Upper lobe of right lung (tissue), 1 donor: ENCODE results near the gene CNR2. TPM values are rescaled to one million over a fixed set of nuclear protein-coding genes. Genes with fewer than 3 reads are reported as not detected.
A peak's percentile ranks its signal among the peaks of the same experiment; 100 is the strongest.

Source experiments
- ATAC-seq: fragments of 200-7000 bp; cut with Tn5 transposase; one replicate; pipeline ENCODE4 v1.9.1; 2020; ENCODE audit warnings: mild to moderate bottlenecking, moderate library complexity
- DNase-seq: peaks from one replicate; pipeline ENCODE4 v3.0.0-alpha.2; 2020
- H3K27ac ChIP-seq: fragments of 200-600 bp; one replicate; pipeline ENCODE4 v1.8.0; 2022
- H3K27me3 ChIP-seq: fragments of 200-600 bp; one replicate; pipeline ENCODE4 v1.8.0; 2022; ENCODE audit warnings: mild to moderate bottlenecking
- H3K36me3 ChIP-seq: fragments of 200-600 bp; one replicate; pipeline ENCODE4 v1.8.0; 2022
- H3K4me1 ChIP-seq: fragments of 200-600 bp; one replicate; pipeline ENCODE4 v1.8.0; 2022
- H3K4me3 ChIP-seq: fragments of 200-600 bp; one replicate; pipeline ENCODE4 v1.8.0; 2022; ENCODE audit warnings: mild to moderate bottlenecking
- H3K9me3 ChIP-seq: fragments of 200-600 bp; one replicate; pipeline ENCODE4 v1.8.0; 2022
- intact Hi-C: fragments of 100-400 bp; cut with DNase I; formaldehyde crosslinking; loops from one replicate; pipeline ENCODE4 v1.11.0; 2022
- total RNA-seq: library from RNA; stranded (reverse); fragmentation: NEBNext Ultra II Directional; extraction: Animal tissue kit (Norgen Biotek cat#: 25700); gene quantifications from one replicate; pipeline ENCODE4 v1.2.1, GENCODE V29; 2021
- TF ChIP-seq, protein P1 (sequence below): fragments of 200-600 bp; IDR thresholded peaks from one replicate; pipeline ENCODE4 v1.8.0; 2022; ENCODE audit warnings: antibody characterized with exemption
- donor health status: DM: no; HTN: yes; CAD: no; lungs with severe emphysema.

Gene CNR2
- total RNA-seq, 1 donor from 2014 or later: 0.06 TPM

- ATAC-seq: no peak
Measured at GRCh38 chr1:23869051-23869450, 44.1 kb downstream of the CNR2 start.

DNA sequence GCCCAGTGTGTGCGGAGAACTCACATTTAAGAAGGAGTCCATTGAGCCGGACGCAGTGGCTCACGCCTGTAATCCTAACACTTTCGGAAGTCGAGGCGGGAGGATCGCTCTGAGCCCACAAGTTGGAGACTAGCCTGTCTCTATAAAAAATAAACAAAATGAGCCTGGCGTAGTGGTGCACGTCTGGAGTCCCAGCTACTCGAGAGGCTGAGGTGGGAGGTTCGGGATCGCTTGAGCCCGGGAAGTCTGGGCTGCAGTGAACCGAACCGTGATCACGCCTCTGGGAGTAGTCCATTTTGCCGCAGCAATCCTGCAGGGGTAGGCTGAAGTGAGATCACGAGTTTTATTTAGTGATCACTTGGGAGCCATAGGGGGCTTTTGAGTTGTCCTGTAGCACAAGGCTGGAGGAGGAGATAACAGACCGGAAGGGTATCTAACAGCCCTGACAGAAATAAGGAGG is 44.6 kb downstream of the CNR2 start:
- Histone ChIP-seq H3K36me3 (peaks cover 8% of the 10 kb centered on the region), H3K27me3 (no peaks in the 10 kb centered on the region), H3K9me3 (no peaks in the 10 kb centered on the region), H3K4me1 (peaks cover 25% of the 10 kb centered on the region), H3K4me3 (peak overlapping the region; percentile 81), H3K27ac (peak overlapping the region; percentile 70)
- no peak for ATAC-seq
- intact Hi-C loops: no loop called here
- TF ChIP-seq, protein P1, sequence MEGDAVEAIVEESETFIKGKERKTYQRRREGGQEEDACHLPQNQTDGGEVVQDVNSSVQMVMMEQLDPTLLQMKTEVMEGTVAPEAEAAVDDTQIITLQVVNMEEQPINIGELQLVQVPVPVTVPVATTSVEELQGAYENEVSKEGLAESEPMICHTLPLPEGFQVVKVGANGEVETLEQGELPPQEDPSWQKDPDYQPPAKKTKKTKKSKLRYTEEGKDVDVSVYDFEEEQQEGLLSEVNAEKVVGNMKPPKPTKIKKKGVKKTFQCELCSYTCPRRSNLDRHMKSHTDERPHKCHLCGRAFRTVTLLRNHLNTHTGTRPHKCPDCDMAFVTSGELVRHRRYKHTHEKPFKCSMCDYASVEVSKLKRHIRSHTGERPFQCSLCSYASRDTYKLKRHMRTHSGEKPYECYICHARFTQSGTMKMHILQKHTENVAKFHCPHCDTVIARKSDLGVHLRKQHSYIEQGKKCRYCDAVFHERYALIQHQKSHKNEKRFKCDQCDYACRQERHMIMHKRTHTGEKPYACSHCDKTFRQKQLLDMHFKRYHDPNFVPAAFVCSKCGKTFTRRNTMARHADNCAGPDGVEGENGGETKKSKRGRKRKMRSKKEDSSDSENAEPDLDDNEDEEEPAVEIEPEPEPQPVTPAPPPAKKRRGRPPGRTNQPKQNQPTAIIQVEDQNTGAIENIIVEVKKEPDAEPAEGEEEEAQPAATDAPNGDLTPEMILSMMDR: peak; percentile 4
- DNase-seq: no peak

More at GRCh38 chr1:23869051-23869450, 44.1 kb downstream of the CNR2 start:
- peak overlapping the region; percentile 81 for H3K4me3 ChIP-seq
- peaks cover 25% of the 10 kb centered on the region for H3K4me1 ChIP-seq
- DNase-seq: no peak
- H3K27me3 ChIP-seq: no peaks in the 10 kb centered on the region
- H3K36me3 ChIP-seq: peaks cover 7% of the 10 kb centered on the region
- H3K27ac ChIP-seq: peak overlapping the region; percentile 70
- intact Hi-C loops: no loop called here
- H3K9me3 ChIP-seq: no peaks in the 10 kb centered on the region
- TF ChIP-seq, protein P1: no peak

DNA sequence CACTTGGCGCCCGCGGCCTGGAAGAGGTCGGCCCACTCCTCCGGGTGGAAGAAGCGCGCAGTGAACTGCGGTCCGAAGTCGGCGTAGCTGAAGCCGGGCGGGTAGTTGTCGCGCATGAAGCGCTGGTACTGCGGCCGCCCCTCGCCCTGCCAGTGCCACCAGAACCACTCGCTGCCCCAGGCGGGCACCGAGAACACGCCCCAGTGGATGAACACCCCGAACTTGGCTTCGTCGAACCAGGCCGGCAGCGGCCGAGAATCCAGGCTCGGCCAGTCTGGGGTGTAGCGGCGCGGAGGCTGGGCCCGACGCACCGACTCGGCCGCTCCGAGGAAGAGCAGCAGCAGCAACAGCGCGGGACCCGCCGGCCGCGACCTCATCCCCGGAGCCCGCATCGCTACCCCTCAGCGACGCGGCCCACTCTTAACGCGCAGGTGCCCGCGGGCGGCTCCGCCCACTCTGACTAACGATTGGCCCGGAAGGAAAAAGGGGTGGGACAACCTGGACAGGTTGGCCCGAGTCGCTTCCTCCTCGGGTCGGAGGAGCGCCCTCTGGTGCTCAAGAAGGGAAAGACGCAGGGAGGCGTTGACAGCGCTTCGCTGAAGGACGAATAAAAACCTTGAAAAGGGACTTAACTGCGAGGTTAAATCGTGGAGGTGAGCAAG is 45.1 kb downstream of the CNR2 start, which contains the start of gene FUCA1:
FUCA1 (minus strand) TSS at position 396 of the 662 bp plus-strand sequence; CDS start at position 392, 4 bp downstream.
- H3K27ac ChIP-seq: peak within 1 kb of the TSS; percentile 70
- DNase-seq (peak; percentile 97), ATAC-seq (peak; percentile 99)
- no peaks in the 10 kb centered on the region for H3K27me3 ChIP-seq
- peaks cover 25% of the 10 kb centered on the region for H3K4me1 ChIP-seq
- intact Hi-C loops: no loop called here
- TF ChIP-seq, protein P1: peak; percentile 95
- H3K4me3 ChIP-seq: peak within 1 kb of the TSS; percentile 81
- peaks cover 14% of the 10 kb centered on the region for H3K36me3 ChIP-seq
- no peaks in the 10 kb centered on the region for H3K9me3 ChIP-seq

DNA sequence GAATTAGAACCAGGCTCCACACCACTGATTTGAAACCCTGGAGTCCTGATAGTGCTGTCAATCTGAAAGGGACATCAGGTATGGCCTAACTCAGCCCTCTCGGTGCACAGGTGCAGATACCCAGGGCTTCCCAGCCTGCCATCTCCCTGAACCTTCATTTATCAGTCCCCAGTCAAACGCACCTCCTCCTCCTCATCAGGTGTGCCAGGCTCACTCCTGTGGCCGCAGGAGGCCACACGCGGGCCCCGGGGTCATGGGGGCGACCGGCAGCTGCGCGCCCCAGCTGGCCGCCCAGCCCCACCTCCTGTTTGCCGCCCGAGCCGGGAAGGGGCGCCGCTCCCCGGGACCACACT is 45.6 kb downstream of the CNR2 start:
- Histone ChIP-seq H3K36me3 (peaks cover 19% of the 10 kb centered on the region), H3K27ac (peak overlapping the region; percentile 63), H3K4me3 (peak overlapping the region; percentile 81), H3K27me3 (no peaks in the 10 kb centered on the region), H3K4me1 (peaks cover 25% of the 10 kb centered on the region), H3K9me3 (no peaks in the 10 kb centered on the region)
- TF ChIP-seq, protein P1: no peak
- intact Hi-C loops: no loop called here
- ATAC-seq (no peak), DNase-seq (no peak)

DNA sequence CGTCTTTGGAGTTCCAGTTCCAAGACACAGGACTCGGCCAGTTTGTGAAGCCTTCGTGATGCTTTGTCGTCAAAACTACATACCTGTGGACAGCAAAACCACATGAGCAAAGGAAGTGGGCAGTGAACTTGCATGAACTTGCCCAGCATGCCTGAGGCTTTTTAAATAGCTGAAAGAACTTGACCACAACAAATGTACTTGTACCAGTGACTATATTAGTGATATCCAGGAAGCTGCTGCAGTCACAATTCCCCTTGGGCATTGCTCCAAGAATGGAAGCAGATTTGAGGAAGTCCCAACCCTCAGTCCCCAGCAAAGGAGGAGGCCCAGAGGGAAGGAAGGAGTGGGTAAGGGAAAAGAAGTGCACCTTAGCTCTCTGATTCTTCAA is 47.6 kb downstream of the CNR2 start:
- ATAC-seq: peak; percentile 13
- DNase-seq: no peak
- intact Hi-C loops: no loop called here
- H3K4me3 ChIP-seq: no peak overlapping the region
- peaks cover 32% of the 10 kb centered on the region for H3K36me3 ChIP-seq
- H3K4me1 ChIP-seq: peaks cover 25% of the 10 kb centered on the region
- H3K27ac ChIP-seq: no peak overlapping the region
- H3K27me3 ChIP-seq: no peaks in the 10 kb centered on the region
- TF ChIP-seq, protein P1: no peak
- H3K9me3 ChIP-seq: no peaks in the 10 kb centered on the region
